HG03457 (cell line): ENCODE data around the gene ARFGAP2.
A peak's percentile ranks its signal among the peaks of the same experiment; 100 is the strongest.
"Not testable (repeated sequence)": the region's sequence is repeated elsewhere in the genome, so short reads cannot be mapped to it uniquely, and the experiment has no call there.

ENCODE experiments used
- ATAC-seq: cut with Tn5 transposase; IDR thresholded peaks from one replicate; pipeline ENCODE4 v1.9.1; 2021; ENCODE audit warnings: moderate number of reproducible peaks; ENCODE audit not compliant: unreplicated experiment

The ARFGAP2 gene

GRCh38 chr11:47176328-47177228 is at the start of gene ARFGAP2:
ARFGAP2 (minus strand) TSS chr11:47176879; CDS start chr11:47176853, 26 bp downstream.
- ATAC-seq, result peak; percentile 70

- no peak for ATAC-seq
Measured at GRCh38 chr11:47225552-47226400, 49.1 kb upstream of the ARFGAP2 start.

- ATAC-seq, result no peak
Measured at GRCh38 chr11:47222696-47223095, 46.0 kb upstream of the ARFGAP2 start.

- no peak for ATAC-seq
Measured at GRCh38 chr11:47220401-47220821, 43.7 kb upstream of the ARFGAP2 start.

GRCh38 chr11:47216121-47216798 is 39.6 kb upstream of the ARFGAP2 start:
- peak; percentile 34 for ATAC-seq

GRCh38 chr11:47215366-47215910 is 38.8 kb upstream of the ARFGAP2 start:
- no peak for ATAC-seq

GRCh38 chr11:47213950-47214565 is 37.4 kb upstream of the ARFGAP2 start:
- ATAC-seq, result peak; percentile 53

GRCh38 chr11:47212938-47213337 is 36.3 kb upstream of the ARFGAP2 start:
- ATAC-seq, result no peak

GRCh38 chr11:47208628-47209027 is 31.9 kb upstream of the ARFGAP2 start:
- ATAC-seq, result no peak

- not testable (repeated sequence) for ATAC-seq
Measured at GRCh38 chr11:47208008-47208552, 31.4 kb upstream of the ARFGAP2 start.

- no peak for ATAC-seq
Measured at GRCh38 chr11:47207459-47207858, 30.8 kb upstream of the ARFGAP2 start.

GRCh38 chr11:47206577-47206976 is 29.9 kb upstream of the ARFGAP2 start:
- not testable (repeated sequence) for ATAC-seq

- no peak for ATAC-seq
Measured at GRCh38 chr11:47204637-47204989, 27.9 kb upstream of the ARFGAP2 start.

- no peak for ATAC-seq
Measured at GRCh38 chr11:47202576-47202975, 25.9 kb upstream of the ARFGAP2 start.

GRCh38 chr11:47201015-47201414 is 24.3 kb upstream of the ARFGAP2 start:
- no peak for ATAC-seq

- ATAC-seq, result not testable (repeated sequence)
Measured at GRCh38 chr11:47198161-47198560, 21.5 kb upstream of the ARFGAP2 start.

- ATAC-seq, result no peak
Measured at GRCh38 chr11:47192111-47192510, 15.4 kb upstream of the ARFGAP2 start.

GRCh38 chr11:47191137-47191536 is 14.5 kb upstream of the ARFGAP2 start:
- not testable (repeated sequence) for ATAC-seq

- no peak for ATAC-seq
Measured at GRCh38 chr11:47189100-47189834, 12.6 kb upstream of the ARFGAP2 start.
